ENCODE results near the gene RFX8. TPM values are rescaled to one million over a fixed set of nuclear protein-coding genes. Genes with fewer than 3 reads are reported as not detected.
"Not testable (repeated sequence)": the region's sequence is repeated elsewhere in the genome, so short reads cannot be mapped to it uniquely, and the experiment has no call there.

Gene RFX8
- total RNA-seq, 4 donors from 2014 or later, result 1.4 to 6.9 (median 3.9) TPM

- Histone ChIP-seq H3K9me3 (no peaks in the 10 kb centered on the region), H3K27ac (no peak overlapping the region), H3K4me3 (no peak overlapping the region), H3K36me3 (no peaks in the 10 kb centered on the region), H3K27me3 (no peaks in the 10 kb centered on the region), H3K4me1 (peaks cover 0 to 5% (median 0%) of the 10 kb centered on the region in 4 donors)
- no peak for TF ChIP-seq CTCF (IDR thresholded peaks at IDR 0.05)
- no peak for TF ChIP-seq EP300 (IDR thresholded peaks at IDR 0.05)
- DNase-seq (ENCODE audit: low spot score in 2 of 2), result no peak
Observed at GRCh38 chr2:101357376-101357775, 117.5 kb downstream of the RFX8 start.

DNA sequence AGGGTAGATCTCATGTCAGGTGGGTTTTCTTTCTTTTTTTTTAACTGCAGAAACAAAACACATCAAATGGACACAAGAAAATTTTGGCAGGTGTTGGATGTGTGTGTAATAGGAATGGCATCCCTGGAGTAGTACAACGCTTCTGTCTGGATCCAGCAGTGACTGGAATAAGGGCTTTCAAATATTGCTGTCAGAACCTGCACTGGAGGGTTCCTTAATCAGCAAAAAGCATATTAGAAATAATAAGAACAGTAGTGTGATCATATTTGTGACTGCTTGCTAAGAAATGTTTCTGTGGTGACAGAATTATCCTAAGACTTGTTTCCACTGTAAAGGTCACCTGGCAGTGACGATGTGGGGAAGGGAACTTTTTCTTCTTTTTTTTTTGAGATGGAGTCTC, 118.4 kb downstream of the RFX8 start:
- 51 to 60% methylated on average over 2 of the region's 2 CpGs for WGBS, 2 donors
- Histone ChIP-seq H3K4me3 (no peak overlapping the region), H3K9me3 (no peaks in the 10 kb centered on the region), H3K4me1 (peaks cover 0 to 5% (median 0%) of the 10 kb centered on the region in 4 donors), H3K27me3 (no peaks in the 10 kb centered on the region), H3K36me3 (no peaks in the 10 kb centered on the region), H3K27ac (no peak overlapping the region)
- no peak for TF ChIP-seq POLR2A (IDR thresholded peaks at IDR 0.05)
- no peak for TF ChIP-seq CTCF (IDR thresholded peaks at IDR 0.05)
- TF ChIP-seq EP300 (IDR thresholded peaks at IDR 0.05), result no peak
- no peak for DNase-seq (ENCODE audit: low spot score in 2 of 2)

DNA sequence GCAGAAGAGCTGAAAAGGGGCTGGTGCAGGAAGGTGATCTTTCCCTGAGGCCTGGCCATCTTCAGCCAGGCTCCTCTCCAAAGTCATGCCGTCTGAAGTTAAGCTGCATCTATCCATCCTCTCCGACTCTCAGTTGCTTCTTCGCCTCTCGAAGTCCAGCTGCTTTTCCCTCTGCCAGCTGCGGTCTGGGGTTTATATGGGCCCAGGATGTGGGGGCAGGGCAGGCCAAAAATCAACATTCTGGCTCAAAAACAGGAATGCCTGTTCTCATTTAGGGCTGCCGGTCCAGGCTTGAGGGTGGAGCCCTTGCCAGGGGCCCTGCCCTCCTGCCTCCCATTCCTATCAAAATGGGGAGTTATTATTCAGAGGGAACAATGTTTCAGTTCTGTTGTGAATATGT, 118.9 kb downstream of the RFX8 start:
- H3K9me3 ChIP-seq, result no peaks in the 10 kb centered on the region
- H3K27ac ChIP-seq, result no peak overlapping the region
- WGBS, 2 donors, result 63 to 70% methylated on average over 6 of the region's 6 CpGs

DNA sequence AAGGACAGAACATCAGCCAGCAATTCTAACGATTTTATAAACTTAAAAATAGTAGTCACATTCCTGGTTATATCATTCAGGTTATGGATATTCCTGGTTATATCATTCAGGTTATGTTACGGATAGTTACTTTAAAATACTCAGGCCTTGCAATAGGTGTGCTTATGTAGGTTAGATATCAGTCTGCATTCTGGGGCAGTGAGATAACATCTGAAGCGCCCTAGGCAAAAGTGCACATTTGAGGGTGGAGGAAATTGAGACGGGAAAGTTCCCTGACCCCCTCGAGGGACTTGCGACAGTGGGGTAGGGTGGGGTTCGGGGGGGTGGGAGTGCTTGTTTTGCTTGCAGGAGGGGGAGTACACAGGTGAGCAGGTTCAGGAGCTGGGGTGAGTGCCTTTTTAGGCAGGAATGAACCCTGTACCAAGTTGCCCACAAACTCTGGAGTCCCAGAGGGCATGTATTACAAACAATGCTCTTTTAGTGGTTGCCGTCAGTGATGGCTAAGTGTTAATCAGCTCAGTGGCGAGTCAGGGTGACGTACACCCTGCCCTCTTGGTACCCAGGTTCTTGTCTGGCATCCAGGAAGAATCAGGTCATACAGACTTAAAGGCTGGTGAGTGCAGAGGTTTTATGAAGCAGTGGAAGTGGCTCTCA, 119.4 kb downstream of the RFX8 start:
- TF ChIP-seq EP300 (IDR thresholded peaks at IDR 0.05) (no peak), CTCF (IDR thresholded peaks at IDR 0.05) (no peak), POLR2A (IDR thresholded peaks at IDR 0.05) (no peak)
- no peak overlapping the region for H3K4me3 ChIP-seq
- no peak overlapping the region for H3K27ac ChIP-seq
- no peak for DNase-seq (ENCODE audit: low spot score in 2 of 2)
- no peaks in the 10 kb centered on the region for H3K9me3 ChIP-seq
- H3K27me3 ChIP-seq, result no peaks in the 10 kb centered on the region
- H3K36me3 ChIP-seq, result no peaks in the 10 kb centered on the region
- no peaks in the 10 kb centered on the region for H3K4me1 ChIP-seq
- WGBS, 2 donors, result 83 to 85% methylated on average over 10 of the region's 10 CpGs

More for the DNA sequence above, 118.9 kb downstream of the RFX8 start:
- Histone ChIP-seq H3K36me3 (no peaks in the 10 kb centered on the region), H3K27me3 (no peaks in the 10 kb centered on the region), H3K4me1 (peaks cover 0 to under 1% (median 0%) of the 10 kb centered on the region in 4 donors), H3K4me3 (no peak overlapping the region)
- no peak for DNase-seq (ENCODE audit: low spot score in 2 of 2)
- TF ChIP-seq EP300 (IDR thresholded peaks at IDR 0.05), result no peak
- no peak for TF ChIP-seq POLR2A (IDR thresholded peaks at IDR 0.05)
- TF ChIP-seq CTCF (IDR thresholded peaks at IDR 0.05), result no peak

- no peak for DNase-seq (ENCODE audit: low spot score in 2 of 2)
- Histone ChIP-seq H3K27me3 (no peaks in the 10 kb centered on the region), H3K4me3 (no peak overlapping the region), H3K36me3 (no peaks in the 10 kb centered on the region), H3K9me3 (no peaks in the 10 kb centered on the region), H3K27ac (no peak overlapping the region), H3K4me1 (no peaks in the 10 kb centered on the region)
- TF ChIP-seq EP300 (IDR thresholded peaks at IDR 0.05) (no peak), POLR2A (IDR thresholded peaks at IDR 0.05) (no peak), CTCF (IDR thresholded peaks at IDR 0.05) (no peak)
- 86 to 89% methylated on average over 21 of the region's 21 CpGs for WGBS, 2 donors
Observed at GRCh38 chr2:101354420-101355311, 120.2 kb downstream of the RFX8 start.

- WGBS, 2 donors, result 87 to 88% methylated on average over 4 of the region's 4 CpGs
- H3K27me3 ChIP-seq; H3K9me3 ChIP-seq; H3K4me1 ChIP-seq; H3K36me3 ChIP-seq; DNase-seq (ENCODE audit: low spot score in 2 of 2); H3K27ac ChIP-seq; H3K4me3 ChIP-seq: not testable (repeated sequence)
Observed at GRCh38 chr2:101352631-101353030, 122.3 kb downstream of the RFX8 start.

Data from tibial nerve (tissue), 4 donors.